ENCODE measurements around the gene GSTO2. TPM values are rescaled to one million over a fixed set of nuclear protein-coding genes. Genes with fewer than 3 reads are reported as not detected.

The GSTO2 gene
- total RNA-seq, 1 experiment from 2014 or later = 75.4 TPM

DNA sequence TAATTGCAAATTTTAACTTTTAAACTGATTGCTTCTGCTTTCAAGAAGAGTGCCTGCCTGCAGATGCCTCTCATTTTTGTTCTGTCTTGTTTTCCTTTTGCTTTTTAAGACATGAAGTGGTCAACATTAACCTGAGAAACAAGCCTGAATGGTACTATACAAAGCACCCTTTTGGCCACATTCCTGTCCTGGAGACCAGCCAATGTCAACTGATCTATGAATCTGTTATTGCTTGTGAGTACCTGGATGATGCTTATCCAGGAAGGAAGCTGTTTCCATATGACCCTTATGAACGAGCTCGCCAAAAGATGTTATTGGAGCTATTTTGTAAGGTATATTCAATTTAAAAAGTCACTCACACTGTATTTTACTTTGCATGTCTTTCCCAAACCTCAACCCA is 8.8 kb downstream of the GSTO2 start:
- no peak for DNase-seq (ENCODE audit: extremely low read depth, low read depth)

- DNase-seq (ENCODE audit: extremely low read depth, low read depth) = no peak
Observed at GRCh38 chr10:104279550-104280259, 10.7 kb downstream of the GSTO2 start.

- DNase-seq (ENCODE audit: extremely low read depth, low read depth) = no peak
Observed at GRCh38 chr10:104281694-104282093, 12.7 kb downstream of the GSTO2 start.

GRCh38 chr10:104284846-104285245 is 15.9 kb downstream of the GSTO2 start:
- no peak for DNase-seq (ENCODE audit: extremely low read depth, low read depth)

DNA sequence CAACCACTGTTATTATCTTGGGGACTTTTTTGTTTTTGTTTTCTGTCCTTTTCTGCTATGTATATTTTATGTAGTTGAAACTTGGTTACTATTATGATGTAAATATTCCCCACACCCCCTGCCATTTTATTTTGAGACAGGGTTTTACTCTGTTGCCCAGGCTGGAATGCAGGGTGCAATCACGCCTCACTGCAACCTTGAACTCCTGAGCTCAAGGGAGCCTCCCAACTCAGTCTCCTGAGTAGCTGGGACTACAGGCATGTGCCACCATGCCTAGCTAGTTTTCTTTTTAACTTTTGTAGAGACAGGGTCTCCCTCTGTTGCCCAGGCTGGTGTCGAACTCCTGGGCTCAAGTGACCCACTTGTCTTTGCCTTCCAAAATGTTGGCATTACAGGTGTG is 18.0 kb downstream of the GSTO2 start:
- DNase-seq (ENCODE audit: extremely low read depth, low read depth) = no peak

DNA sequence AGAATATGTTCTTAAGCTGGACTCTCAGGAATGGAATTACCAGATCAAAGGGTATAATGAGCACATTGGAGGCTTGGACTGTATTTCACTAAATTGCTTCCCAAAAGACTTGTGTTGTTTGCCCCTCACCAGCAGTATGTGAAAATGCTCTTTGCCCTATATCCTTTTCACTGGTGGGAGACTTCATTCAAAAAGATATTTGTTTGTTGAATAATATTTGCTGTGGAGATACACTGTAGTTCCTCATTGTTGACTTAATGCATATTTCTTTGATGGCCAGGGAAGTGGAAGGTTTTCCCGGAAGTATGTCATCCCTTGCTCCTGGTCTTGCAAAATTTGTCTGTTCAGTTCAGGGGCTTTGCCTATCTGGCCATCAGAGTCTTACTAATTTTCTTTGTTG is 19.4 kb downstream of the GSTO2 start:
- DNase-seq (ENCODE audit: extremely low read depth, low read depth) = peak; percentile 74

- DNase-seq (ENCODE audit: extremely low read depth, low read depth) = peak; percentile 93
Observed at GRCh38 chr10:104291439-104291951, 22.5 kb downstream of the GSTO2 start.

GRCh38 chr10:104293011-104293410 is 24.0 kb downstream of the GSTO2 start:
- DNase-seq (ENCODE audit: extremely low read depth, low read depth) = peak; percentile 92

- no peak for DNase-seq (ENCODE audit: extremely low read depth, low read depth)
Observed at GRCh38 chr10:104293781-104294321, 24.9 kb downstream of the GSTO2 start.

- DNase-seq (ENCODE audit: extremely low read depth, low read depth) = no peak
Observed at GRCh38 chr10:104296687-104297436, 27.9 kb downstream of the GSTO2 start.

DNA sequence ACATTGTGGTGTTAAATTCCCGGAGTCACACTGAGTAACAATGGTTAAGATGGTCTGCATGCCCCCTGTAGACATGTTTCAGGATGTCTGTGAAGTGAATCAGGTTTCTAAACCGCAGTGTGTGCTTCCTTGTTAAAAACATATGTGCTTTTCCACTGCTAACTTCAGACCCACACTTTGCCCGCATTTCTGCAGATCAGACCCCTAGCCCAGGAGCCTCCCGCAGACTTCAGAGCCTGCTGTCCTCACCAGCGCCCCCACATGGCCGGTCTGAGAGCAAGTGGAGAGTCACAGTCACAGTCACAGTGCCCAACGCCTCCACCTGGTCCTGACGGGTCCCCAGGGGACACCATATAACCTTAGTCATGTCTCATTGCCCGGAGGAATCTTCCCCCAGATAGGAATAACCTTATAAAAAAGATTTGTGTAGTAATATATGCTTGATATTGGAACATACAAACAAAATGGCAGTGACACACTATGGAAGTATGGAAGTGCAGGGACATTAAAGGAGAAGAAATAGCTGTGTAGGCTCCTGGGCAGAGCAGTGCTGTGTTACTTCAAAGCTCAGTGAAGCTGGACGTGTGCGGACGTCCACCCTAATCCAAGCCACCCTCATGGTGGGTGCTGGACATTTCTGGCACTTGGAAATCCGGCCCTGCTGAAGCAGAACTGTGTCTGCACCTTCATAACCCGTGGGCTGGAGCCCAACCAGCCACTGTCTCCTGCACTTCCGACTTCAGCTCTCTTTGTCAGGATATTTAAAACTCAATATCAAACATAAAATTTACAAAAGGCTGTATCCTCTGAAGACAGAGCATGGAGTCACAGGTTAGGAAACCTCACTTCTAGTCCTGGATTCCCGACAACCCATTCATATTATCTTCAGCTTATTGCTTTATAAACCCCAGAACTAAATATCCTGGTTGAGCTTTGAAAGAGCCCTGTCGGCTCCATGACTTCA is 29.0 kb downstream of the GSTO2 start:
- peak; percentile 89 for DNase-seq (ENCODE audit: extremely low read depth, low read depth)

DNA sequence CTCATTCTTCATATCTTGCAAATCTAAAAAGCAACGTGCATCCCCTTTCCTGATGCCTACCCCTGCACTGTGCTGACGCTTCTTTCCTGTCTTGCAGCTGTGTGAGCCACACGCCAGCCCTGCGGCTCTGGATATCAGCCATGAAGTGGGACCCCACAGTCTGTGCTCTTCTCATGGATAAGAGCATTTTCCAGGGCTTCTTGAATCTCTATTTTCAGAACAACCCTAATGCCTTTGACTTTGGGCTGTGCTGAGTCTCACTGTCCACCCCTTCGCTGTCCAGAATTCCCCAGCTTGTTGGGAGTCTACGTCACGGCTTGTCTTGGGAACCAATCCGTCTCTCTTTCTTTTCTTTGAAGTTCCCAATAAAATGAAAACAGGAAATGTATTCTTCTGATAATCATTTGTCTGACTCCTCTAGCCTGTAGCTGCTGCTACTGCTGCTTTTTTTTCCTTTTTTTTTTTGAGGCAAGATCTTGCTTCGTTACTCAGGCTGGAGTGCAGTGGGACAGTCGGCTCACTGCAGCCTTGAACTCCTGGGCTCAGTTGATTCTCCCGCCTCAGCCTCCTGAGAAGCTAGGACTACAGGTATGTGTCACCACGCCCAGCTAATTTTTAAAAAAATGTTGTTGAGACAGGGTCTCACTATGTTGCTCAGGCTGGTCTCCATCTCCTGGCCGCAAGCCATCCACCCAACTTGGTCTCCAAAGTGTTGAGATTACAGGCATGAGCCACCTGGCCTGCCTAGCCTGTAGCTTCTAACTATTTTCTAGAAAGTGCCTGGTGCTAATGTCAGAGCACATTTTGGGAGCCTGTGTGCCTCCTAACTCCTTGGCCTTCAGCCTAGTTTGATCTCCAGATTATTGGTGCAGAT is 30.3 kb downstream of the GSTO2 start:
- DNase-seq (ENCODE audit: extremely low read depth, low read depth) = no peak

DNA sequence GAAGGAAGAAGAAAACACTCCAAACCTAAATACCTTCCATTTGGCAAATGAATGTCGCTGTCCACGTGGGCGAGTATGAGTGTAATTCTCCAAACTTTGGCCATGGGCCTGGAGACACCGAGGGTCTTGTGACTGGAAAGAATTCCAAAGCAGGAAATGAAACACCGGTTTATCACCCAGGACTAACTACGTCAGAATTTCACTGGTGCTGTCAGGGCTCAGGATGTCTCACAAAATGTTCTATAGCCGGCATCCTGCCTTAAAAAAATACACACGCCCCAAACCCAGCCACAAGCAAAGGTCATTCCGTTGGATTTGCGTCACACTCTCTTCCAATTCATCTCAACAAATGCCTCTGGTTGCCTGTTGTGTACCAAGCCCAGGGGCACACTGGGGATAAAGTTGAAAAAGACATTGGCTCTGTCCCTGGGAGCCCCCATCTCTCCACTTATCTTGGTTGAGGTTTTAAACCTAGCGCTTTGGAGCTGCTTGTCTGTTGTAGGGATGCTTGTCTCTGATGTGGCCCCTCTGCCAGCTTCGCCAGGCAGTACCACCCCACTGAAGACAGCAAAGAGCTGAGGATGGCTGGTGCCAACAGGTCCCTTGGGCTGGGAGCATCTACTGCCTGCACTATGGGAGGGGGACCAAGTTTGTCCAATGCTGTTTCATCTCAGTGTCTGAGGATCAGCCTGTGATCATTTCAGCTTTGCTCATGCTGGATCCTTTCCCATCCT is 31.2 kb downstream of the GSTO2 start:
- DNase-seq (ENCODE audit: extremely low read depth, low read depth) = peak; percentile 99

- peak; percentile 92 for DNase-seq (ENCODE audit: extremely low read depth, low read depth)
Observed at GRCh38 chr10:104300736-104301292, 31.8 kb downstream of the GSTO2 start.

DNA sequence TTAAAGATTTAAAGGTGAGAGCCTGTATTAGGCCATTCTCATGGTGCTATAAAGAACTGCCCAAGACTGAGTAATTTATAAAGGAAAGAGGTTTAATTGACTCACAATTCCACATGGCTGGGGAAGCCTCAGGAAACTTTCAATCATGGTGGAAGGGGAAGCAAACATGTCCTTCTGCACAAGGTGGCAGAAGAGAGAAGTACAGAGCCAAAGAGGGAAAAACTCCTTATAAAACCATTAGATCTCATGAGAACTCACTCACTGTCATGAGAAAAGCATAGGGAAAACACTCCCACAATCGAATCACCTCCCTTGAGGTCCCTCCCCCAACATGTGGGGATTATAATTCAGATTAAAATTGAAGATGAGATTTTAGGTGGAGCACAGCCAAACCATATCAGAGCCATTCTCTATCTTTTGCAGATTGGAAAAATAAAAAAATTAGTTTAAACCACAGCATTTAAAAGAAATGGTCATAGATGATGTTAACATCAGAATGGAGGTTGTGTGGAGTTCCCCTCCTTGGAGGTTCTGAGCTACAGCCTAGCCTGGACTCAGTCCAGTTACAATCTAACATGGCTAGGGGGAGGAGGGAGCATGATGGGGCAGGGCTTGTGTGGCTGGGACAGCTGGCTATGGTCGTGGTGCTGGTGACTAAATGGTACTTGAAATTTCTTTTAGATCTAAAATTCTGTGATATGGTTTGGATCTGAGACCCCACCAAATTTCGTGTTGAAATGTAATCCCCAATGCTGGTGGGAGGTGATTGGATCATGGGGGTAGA is 33.1 kb downstream of the GSTO2 start:
- no peak for DNase-seq (ENCODE audit: extremely low read depth, low read depth)

DNA sequence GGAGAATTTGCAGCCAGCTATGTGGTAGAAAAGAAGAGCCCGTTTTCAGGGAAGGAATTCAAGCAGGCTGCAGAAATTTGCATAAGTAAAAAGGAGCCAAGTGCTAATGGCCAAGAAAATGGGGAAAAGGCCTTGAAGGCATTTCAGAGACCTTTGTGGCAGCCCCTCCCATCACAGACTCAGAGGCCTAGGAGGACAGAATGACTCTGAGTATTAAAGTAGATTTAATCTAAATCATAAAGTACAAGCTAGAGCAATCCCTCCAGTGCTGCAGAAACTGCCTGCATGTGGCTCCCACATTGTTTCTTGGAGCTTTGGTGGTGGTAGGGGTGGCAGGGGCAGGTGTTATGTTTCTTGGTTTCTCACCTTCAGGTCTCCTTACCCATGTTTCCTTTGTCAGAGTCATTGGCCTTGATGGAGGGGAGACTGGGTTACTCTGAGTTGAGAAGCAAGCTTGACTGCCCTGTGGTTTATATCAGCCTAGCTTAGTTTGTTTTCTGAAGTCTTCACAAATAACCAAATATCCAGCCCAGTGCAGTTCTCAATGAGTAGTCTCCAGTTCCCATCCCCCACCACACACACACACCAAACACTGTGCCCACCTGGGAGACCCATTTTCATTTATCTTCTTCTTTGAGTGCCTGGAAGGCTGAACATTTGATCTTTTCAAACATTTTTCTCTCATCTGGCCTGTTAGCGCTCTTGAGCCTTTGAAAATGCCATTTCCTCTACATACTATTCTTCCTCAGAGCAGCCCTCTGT is 34.8 kb downstream of the GSTO2 start:
- no peak for DNase-seq (ENCODE audit: extremely low read depth, low read depth)

GRCh38 chr10:104304356-104304745 is 35.4 kb downstream of the GSTO2 start:
- no peak for DNase-seq (ENCODE audit: extremely low read depth, low read depth)

Data from NCI-H460 (cell line).